ENCODE results near the gene DNM3.

The DNM3 gene

GRCh38 chr1:172308577-172308976 lies 467.3 kb downstream of the DNM3 start:
- no peaks in the 10 kb centered on the region for H3K27me3 ChIP-seq (ENCODE audit: insufficient read depth, poor library complexity, severe bottlenecking)
- no peak overlapping the region for H3K27ac ChIP-seq (ENCODE audit: poor library complexity, severe bottlenecking)
- TF ChIP-seq CTCF (IDR thresholded peaks at IDR 0.05; ENCODE audit: poor library complexity, severe bottlenecking): no peak
- H3K36me3 ChIP-seq (ENCODE audit: low read depth): no peaks in the 10 kb centered on the region
- H3K9me3 ChIP-seq (ENCODE audit: severe bottlenecking): no peaks in the 10 kb centered on the region
- no peaks in the 10 kb centered on the region for H3K4me1 ChIP-seq (ENCODE audit: insufficient read depth, poor library complexity, severe bottlenecking)
- no peak overlapping the region for H3K4me3 ChIP-seq (ENCODE audit: severe bottlenecking)
- no peak for DNase-seq (ENCODE audit: low spot score)
- no peak for ATAC-seq (ENCODE audit: low read depth)

- Histone ChIP-seq H3K27ac (ENCODE audit: poor library complexity, severe bottlenecking) (peak overlapping the region; percentile 78), H3K9me3 (ENCODE audit: severe bottlenecking) (no peaks in the 10 kb centered on the region), H3K4me1 (ENCODE audit: insufficient read depth, poor library complexity, severe bottlenecking) (peaks cover 41% of the 10 kb centered on the region), H3K4me3 (ENCODE audit: severe bottlenecking) (no peak overlapping the region), H3K27me3 (ENCODE audit: insufficient read depth, poor library complexity, severe bottlenecking) (no peaks in the 10 kb centered on the region), H3K36me3 (ENCODE audit: low read depth) (no peaks in the 10 kb centered on the region)
- DNase-seq (ENCODE audit: low spot score) (no peak), ATAC-seq (ENCODE audit: low read depth) (no peak)
- no peak for TF ChIP-seq CTCF (IDR thresholded peaks at IDR 0.05; ENCODE audit: poor library complexity, severe bottlenecking)
Measured at GRCh38 chr1:172320733-172321132, 479.4 kb downstream of the DNM3 start.

GRCh38 chr1:172321451-172321850 lies 480.2 kb downstream of the DNM3 start:
- DNase-seq (ENCODE audit: low spot score) (no peak), ATAC-seq (ENCODE audit: low read depth) (no peak)
- Histone ChIP-seq H3K27me3 (ENCODE audit: insufficient read depth, poor library complexity, severe bottlenecking) (no peaks in the 10 kb centered on the region), H3K9me3 (ENCODE audit: severe bottlenecking) (no peaks in the 10 kb centered on the region), H3K27ac (ENCODE audit: poor library complexity, severe bottlenecking) (peak overlapping the region; percentile 78), H3K4me1 (ENCODE audit: insufficient read depth, poor library complexity, severe bottlenecking) (peaks cover 49% of the 10 kb centered on the region), H3K4me3 (ENCODE audit: severe bottlenecking) (no peak overlapping the region), H3K36me3 (ENCODE audit: low read depth) (no peaks in the 10 kb centered on the region)
- TF ChIP-seq CTCF (IDR thresholded peaks at IDR 0.05; ENCODE audit: poor library complexity, severe bottlenecking): no peak

GRCh38 chr1:172322219-172323061 lies 481.1 kb downstream of the DNM3 start:
- TF ChIP-seq CTCF (IDR thresholded peaks at IDR 0.05; ENCODE audit: poor library complexity, severe bottlenecking): peak; percentile 5
- Histone ChIP-seq H3K9me3 (ENCODE audit: severe bottlenecking) (no peaks in the 10 kb centered on the region), H3K27ac (ENCODE audit: poor library complexity, severe bottlenecking) (peak overlapping the region; percentile 78), H3K4me3 (ENCODE audit: severe bottlenecking) (no peak overlapping the region), H3K36me3 (ENCODE audit: low read depth) (no peaks in the 10 kb centered on the region), H3K4me1 (ENCODE audit: insufficient read depth, poor library complexity, severe bottlenecking) (peaks cover 50% of the 10 kb centered on the region), H3K27me3 (ENCODE audit: insufficient read depth, poor library complexity, severe bottlenecking) (no peaks in the 10 kb centered on the region)
- DNase-seq (ENCODE audit: low spot score) (no peak), ATAC-seq (ENCODE audit: low read depth) (peak; percentile 85)

GRCh38 chr1:172323686-172324085 lies 482.4 kb downstream of the DNM3 start:
- DNase-seq (ENCODE audit: low spot score) (no peak), ATAC-seq (ENCODE audit: low read depth) (no peak)
- peak overlapping the region; percentile 78 for H3K27ac ChIP-seq (ENCODE audit: poor library complexity, severe bottlenecking)
- no peak overlapping the region for H3K4me3 ChIP-seq (ENCODE audit: severe bottlenecking)
- H3K4me1 ChIP-seq (ENCODE audit: insufficient read depth, poor library complexity, severe bottlenecking): peaks cover 50% of the 10 kb centered on the region
- no peaks in the 10 kb centered on the region for H3K9me3 ChIP-seq (ENCODE audit: severe bottlenecking)
- no peaks in the 10 kb centered on the region for H3K36me3 ChIP-seq (ENCODE audit: low read depth)
- no peak for TF ChIP-seq CTCF (IDR thresholded peaks at IDR 0.05; ENCODE audit: poor library complexity, severe bottlenecking)
- H3K27me3 ChIP-seq (ENCODE audit: insufficient read depth, poor library complexity, severe bottlenecking): no peaks in the 10 kb centered on the region
